ENCODE results near the gene MYO3A. TPM values are rescaled to one million over a fixed set of nuclear protein-coding genes. Genes with fewer than 3 reads are reported as not detected.
"Not testable (repeated sequence)": the region's sequence is repeated elsewhere in the genome, so short reads cannot be mapped to it uniquely, and the experiment has no call there.

The MYO3A gene
- polyA plus RNA-seq, 3 donors: not detected

DNA sequence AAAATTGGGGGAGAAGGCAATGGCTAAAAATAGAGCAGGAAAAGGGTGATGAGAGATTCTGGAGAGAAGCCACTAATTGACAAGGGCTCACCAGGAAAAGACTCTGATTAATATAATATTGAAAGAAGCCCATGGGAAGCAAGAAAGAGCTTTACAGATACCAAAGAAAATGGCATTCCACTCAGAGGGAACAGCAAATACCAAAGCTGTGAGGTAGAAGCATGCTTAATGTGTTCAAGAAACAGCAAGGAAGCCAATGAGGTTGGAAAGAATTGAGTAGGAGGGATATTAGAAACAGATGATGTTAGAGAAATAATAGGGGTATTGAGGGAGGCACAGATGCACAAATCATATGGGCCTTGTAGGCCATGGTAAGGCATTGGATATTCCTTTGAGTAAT lies 130.1 kb downstream of the MYO3A start:
- H3K4me1 Mint-ChIP-seq: no peaks in the 10 kb centered on the region
- H3K36me3 Mint-ChIP-seq: no peaks in the 10 kb centered on the region
- Histone ChIP-seq H3K79me2 (ENCODE audit: insufficient read depth, low read length) (no peaks in the 10 kb centered on the region), H2AFZ (ENCODE audit: insufficient read depth, low read depth, low read length, poor library complexity, severe bottlenecking) (no peak overlapping the region), H3K27ac (ENCODE audit: low read depth in 1 of 2, low read length in 2 of 2) (no peak overlapping the region), H3K9me3 (replicated peaks in 1 of 2; ENCODE audit: control insufficient read depth in 1 of 2, insufficient read depth in 1 of 2, low read length in 2 of 2) (no peaks in the 10 kb centered on the region), H3K9ac (ENCODE audit: insufficient read depth, low read length, poor library complexity, severe bottlenecking) (no peak overlapping the region), H4K20me1 (ENCODE audit: insufficient read depth, low read length) (no peaks in the 10 kb centered on the region), H3K27me3 (ENCODE audit: control insufficient read depth in 2 of 2, insufficient read depth in 2 of 2, low read length in 2 of 2) (no peaks in the 10 kb centered on the region), H3K4me3 (replicated peaks in 1 of 3; ENCODE audit: low read depth in 2 of 3, low read length in 3 of 3) (no peak overlapping the region), H3K4me2 (replicated peaks; ENCODE audit: extremely low read depth, low read length, poor library complexity, severe bottlenecking) (no peak overlapping the region), H3K4me1 (ENCODE audit: control insufficient read depth in 1 of 2, insufficient read depth in 2 of 2, low read length in 2 of 2) (no peaks in the 10 kb centered on the region), H3K36me3 (replicated peaks in 1 of 2; ENCODE audit: control insufficient read depth in 1 of 2, insufficient read depth in 2 of 2, low read length in 2 of 2) (no peaks in the 10 kb centered on the region)
- H3K27ac Mint-ChIP-seq: no peak overlapping the region
- TF ChIP-seq CTCF (IDR thresholded peaks at IDR 0.05): no peak
- intact Hi-C loops (cut with micrococcal nuclease): no loop called here
- H3K27me3 Mint-ChIP-seq (ENCODE audit: low read depth in 3 of 3): no peaks in the 10 kb centered on the region
- H3K9me3 Mint-ChIP-seq: peaks cover 0 to 5% (median 0%) of the 10 kb centered on the region in 7 donors
- DNase-seq: no peak
- H3K4me3 Mint-ChIP-seq: no peak overlapping the region

DNA sequence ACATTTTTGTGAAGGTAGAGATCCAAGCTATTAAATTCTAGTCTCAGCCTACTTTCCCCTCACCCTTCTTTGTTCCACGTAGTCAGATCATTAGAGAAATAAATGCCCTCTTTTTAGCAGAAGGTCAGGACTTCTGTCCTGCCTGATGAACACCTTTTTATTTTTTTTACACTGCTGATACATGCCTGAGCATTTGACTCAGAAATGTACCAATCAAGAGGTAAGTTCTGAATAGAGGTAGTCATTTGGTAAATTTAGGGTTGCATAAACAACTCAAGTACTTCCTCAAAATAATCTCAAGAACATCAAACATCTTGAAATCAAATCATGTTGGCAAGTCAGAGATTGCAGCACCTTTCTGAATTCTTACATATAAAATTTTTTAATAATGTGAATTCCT lies 133.7 kb downstream of the MYO3A start:
- peaks cover 0 to 6% (median 2%) of the 10 kb centered on the region in 7 donors for H3K9me3 Mint-ChIP-seq
- H3K36me3 ChIP-seq (replicated peaks in 1 of 2; ENCODE audit: control insufficient read depth in 1 of 2, insufficient read depth in 2 of 2, low read length in 2 of 2): no peaks in the 10 kb centered on the region
- peaks cover 4% of the 10 kb centered on the region for H3K4me1 Mint-ChIP-seq
- no peaks in the 10 kb centered on the region for H3K4me1 ChIP-seq (ENCODE audit: control insufficient read depth in 1 of 2, insufficient read depth in 2 of 2, low read length in 2 of 2)
- H3K9me3 ChIP-seq (replicated peaks in 1 of 2; ENCODE audit: control insufficient read depth in 1 of 2, insufficient read depth in 1 of 2, low read length in 2 of 2): peaks cover 0 to 4% of the 10 kb centered on the region in 2 donors
- no peak overlapping the region for H3K4me2 ChIP-seq (replicated peaks; ENCODE audit: extremely low read depth, low read length, poor library complexity, severe bottlenecking)
- H3K27ac Mint-ChIP-seq: no peak overlapping the region
- TF ChIP-seq CTCF (IDR thresholded peaks at IDR 0.05): no peak
- H3K27me3 ChIP-seq (ENCODE audit: control insufficient read depth in 2 of 2, insufficient read depth in 2 of 2, low read length in 2 of 2): no peaks in the 10 kb centered on the region
- no peaks in the 10 kb centered on the region for H3K79me2 ChIP-seq (ENCODE audit: insufficient read depth, low read length)
- H4K20me1 ChIP-seq (ENCODE audit: insufficient read depth, low read length): no peaks in the 10 kb centered on the region
- no peak overlapping the region for H3K4me3 ChIP-seq (replicated peaks in 1 of 3; ENCODE audit: low read depth in 2 of 3, low read length in 3 of 3)
- no peak overlapping the region for H3K27ac ChIP-seq (ENCODE audit: low read depth in 1 of 2, low read length in 2 of 2)
- no peak for DNase-seq
- WGBS (ENCODE audit: insufficient coverage): 100% methylated on average over 1 of the region's 1 CpG
- H3K27me3 Mint-ChIP-seq (ENCODE audit: low read depth in 3 of 3): no peaks in the 10 kb centered on the region
- no peak overlapping the region for H3K4me3 Mint-ChIP-seq
- H3K9ac ChIP-seq (ENCODE audit: insufficient read depth, low read length, poor library complexity, severe bottlenecking): no peak overlapping the region
- intact Hi-C loops (cut with micrococcal nuclease): no loop called here
- no peaks in the 10 kb centered on the region for H3K36me3 Mint-ChIP-seq
- H2AFZ ChIP-seq (ENCODE audit: insufficient read depth, low read depth, low read length, poor library complexity, severe bottlenecking): no peak overlapping the region

GRCh38 chr10:26080971-26081370 lies 146.9 kb downstream of the MYO3A start:
- H3K27me3 ChIP-seq (ENCODE audit: control insufficient read depth in 2 of 2, insufficient read depth in 2 of 2, low read length in 2 of 2); H3K27ac Mint-ChIP-seq; DNase-seq: not testable (repeated sequence)

More at GRCh38 chr10:26080971-26081370, 146.9 kb downstream of the MYO3A start:
- no CpG with 5 or more reads among the region's 7 CpGs for WGBS (ENCODE audit: insufficient coverage)
- H3K4me1 ChIP-seq (ENCODE audit: control insufficient read depth in 1 of 2, insufficient read depth in 2 of 2, low read length in 2 of 2); H3K4me3 ChIP-seq (replicated peaks in 1 of 3; ENCODE audit: low read depth in 2 of 3, low read length in 3 of 3); H3K27ac ChIP-seq (ENCODE audit: low read depth in 1 of 2, low read length in 2 of 2); H2AFZ ChIP-seq (ENCODE audit: insufficient read depth, low read depth, low read length, poor library complexity, severe bottlenecking); H3K36me3 Mint-ChIP-seq; H3K9ac ChIP-seq (ENCODE audit: insufficient read depth, low read length, poor library complexity, severe bottlenecking); H3K36me3 ChIP-seq (replicated peaks in 1 of 2; ENCODE audit: control insufficient read depth in 1 of 2, insufficient read depth in 2 of 2, low read length in 2 of 2); intact Hi-C loops (cut with micrococcal nuclease); H3K4me1 Mint-ChIP-seq; H4K20me1 ChIP-seq (ENCODE audit: insufficient read depth, low read length); H3K79me2 ChIP-seq (ENCODE audit: insufficient read depth, low read length); H3K9me3 Mint-ChIP-seq; H3K4me3 Mint-ChIP-seq; H3K9me3 ChIP-seq (replicated peaks in 1 of 2; ENCODE audit: control insufficient read depth in 1 of 2, insufficient read depth in 1 of 2, low read length in 2 of 2); H3K4me2 ChIP-seq (replicated peaks; ENCODE audit: extremely low read depth, low read length, poor library complexity, severe bottlenecking): not testable (repeated sequence)
- peaks cover 4 to 15% (median 8%) of the 10 kb centered on the region in 3 donors for H3K27me3 Mint-ChIP-seq (ENCODE audit: low read depth in 3 of 3)
